Activated T-cell treated with anti-CD3 and anti-CD28 coated beads for 48 hours (primary cell): ENCODE measurements around the gene FOSL1.
"Not testable (repeated sequence)": the region's sequence is repeated elsewhere in the genome, so short reads cannot be mapped to it uniquely, and the experiment has no call there.

Experiments used
- DNase-seq: peaks from one replicate; pipeline ENCODE4 v3.0.0-alpha.2; 2020; ENCODE audit warnings: low read depth

FOSL1 gene

GRCh38 chr11:65852508-65853245 lies 47.5 kb downstream of the FOSL1 start:
- no peak for DNase-seq

DNA sequence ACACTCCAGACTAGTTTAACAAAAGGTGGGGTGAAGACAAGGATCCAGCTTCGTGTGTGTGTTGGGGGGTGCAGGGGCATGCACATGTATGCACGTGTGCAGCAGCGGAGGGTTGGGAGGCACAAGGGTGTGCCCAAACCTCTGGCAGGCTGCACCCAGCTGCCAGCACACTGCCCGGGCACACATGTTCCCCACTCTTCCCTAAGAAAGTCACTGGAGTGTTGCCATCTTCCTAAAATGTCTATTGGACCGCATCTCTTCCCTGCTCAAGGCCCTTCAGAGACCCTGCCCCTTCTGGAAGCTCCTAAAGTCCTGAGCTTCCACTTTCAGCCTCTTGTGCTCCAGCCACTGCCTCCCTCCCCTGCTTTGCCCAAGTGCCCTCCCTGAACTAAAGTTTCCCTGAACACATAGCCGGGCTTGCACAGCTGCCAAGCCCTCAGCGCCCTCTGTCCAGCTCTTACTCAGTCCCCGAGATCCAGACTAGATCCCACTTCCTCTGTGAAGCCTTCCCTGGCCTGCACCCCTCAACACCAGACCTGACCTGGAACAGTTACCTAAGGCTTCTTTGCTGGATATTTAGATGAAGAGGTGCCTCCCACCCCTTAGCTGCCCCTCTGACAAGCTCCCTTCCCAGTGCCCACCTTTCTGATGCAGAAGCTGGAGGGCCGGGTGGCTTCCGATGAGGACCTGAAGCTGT lies 48.2 kb downstream of the FOSL1 start:
- DNase-seq = no peak

GRCh38 chr11:65851083-65851579 lies 49.1 kb downstream of the FOSL1 start:
- no peak for DNase-seq

GRCh38 chr11:65850217-65851082 lies 49.7 kb downstream of the FOSL1 start:
- DNase-seq = no peak

DNA sequence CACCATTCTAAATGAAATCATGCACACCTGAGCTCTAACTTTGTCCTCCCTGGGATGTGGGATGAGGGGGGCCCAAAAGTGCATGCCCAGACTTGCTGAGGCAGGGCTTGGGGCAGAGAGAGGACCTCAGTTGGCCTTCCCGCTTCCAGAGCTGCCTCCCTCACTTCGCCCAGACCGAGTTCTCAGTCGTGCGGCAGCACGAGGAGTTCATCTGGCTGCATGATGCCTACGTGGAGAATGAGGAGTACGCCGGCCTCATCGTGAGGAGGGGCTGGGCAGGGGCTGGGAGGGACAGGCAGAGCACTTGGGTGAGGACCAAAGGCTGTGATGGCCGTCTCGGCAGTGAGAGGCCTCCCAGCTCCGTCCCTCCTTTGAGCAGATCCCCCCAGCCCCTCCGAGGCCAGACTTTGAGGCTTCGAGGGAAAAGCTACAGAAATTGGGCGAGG lies 50.4 kb downstream of the FOSL1 start:
- DNase-seq = no peak

GRCh38 chr11:65849366-65849765 lies 50.8 kb downstream of the FOSL1 start:
- no peak for DNase-seq

DNA sequence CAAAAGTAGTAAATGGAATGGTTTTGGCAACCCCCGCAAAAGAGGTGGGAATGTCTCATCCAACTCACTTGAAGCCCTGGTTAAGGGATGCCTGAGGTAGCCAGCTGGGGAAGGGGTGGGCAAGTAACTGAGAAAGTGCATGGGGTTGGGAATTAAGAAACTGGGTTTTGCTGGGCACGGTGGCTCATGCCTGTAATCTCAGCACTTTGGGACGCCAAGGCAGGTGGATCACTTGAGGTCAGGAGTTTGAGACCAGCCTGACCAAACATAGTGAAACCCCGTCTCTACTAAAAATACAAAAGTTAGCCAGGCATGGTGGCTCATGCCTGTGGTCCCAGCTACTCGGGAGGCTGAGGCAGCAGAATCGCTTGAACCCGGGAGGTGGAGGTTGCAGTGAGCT lies 51.5 kb downstream of the FOSL1 start:
- not testable (repeated sequence) for DNase-seq

DNA sequence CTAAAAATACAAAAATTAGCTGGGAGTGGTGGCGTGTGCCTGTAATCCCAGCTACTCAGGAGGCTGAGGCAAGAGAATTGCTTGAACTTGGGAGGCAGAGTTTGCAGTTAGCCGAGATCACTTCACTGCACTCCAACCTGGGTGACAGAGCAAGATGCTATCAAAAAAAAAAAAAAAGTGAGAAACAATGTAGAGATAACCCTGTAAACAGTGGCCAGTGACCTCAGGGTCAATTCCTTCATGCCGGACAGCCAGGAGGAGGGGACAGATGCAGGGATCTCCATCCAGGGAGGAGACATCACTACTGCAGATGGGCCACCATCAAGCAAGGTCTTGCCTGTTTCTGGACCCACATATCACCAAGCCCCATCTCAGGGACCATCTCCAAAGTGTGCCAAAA lies 52.4 kb downstream of the FOSL1 start:
- no peak for DNase-seq

DNA sequence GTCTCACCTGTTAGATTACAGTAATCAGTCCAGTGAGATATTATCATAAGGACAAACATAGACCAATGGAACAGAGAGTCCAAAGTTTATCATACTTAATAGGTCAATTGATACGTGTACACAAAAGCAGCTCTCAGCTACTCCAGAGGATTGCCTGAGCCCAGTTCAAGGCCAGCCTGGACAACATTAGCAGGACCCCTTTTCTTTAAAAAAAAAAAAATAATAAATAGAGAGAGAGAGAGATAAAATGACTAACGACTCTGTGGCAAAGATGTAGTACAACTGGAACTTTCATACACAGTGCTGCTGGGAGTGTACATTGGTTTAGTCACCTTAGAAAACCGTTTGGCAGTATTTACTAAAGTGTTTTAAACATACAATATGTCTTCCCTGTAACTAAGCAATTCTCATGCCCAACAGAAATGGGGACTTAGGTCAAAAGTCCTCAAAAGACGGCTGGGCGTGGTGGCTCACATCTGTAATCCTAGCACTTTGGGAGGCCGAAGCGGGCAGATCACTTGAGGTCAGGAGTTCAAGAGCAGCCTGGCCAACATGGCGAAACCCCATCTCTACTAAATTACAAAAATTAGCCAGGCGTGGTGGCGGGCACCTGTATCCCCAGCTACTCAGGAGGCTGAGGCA lies 55.8 kb downstream of the FOSL1 start:
- DNase-seq = no peak

GRCh38 chr11:65843811-65844210 lies 56.4 kb downstream of the FOSL1 start:
- DNase-seq = no peak

DNA sequence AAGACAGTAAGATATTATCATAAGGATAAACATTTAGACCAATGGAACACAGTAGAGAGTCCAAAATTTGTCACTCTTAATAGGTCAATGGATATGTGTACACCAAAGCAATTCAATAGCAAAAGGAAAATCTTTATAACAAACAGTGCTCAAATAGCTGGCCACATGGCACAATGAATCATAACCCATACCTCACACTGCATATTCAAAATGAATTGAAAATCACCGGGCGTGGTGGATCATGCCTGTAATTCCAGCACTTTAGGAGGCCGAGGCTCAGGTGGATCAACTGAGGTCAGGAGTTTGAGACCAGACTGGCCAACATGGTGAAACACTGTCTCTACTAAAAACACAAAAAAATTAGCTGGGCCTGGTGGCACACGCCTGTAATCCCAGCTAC lies 58.0 kb downstream of the FOSL1 start:
- no peak for DNase-seq
